Measurements from ENCODE around the gene BCL2. TPM values are rescaled to one million over a fixed set of nuclear protein-coding genes. Genes with fewer than 3 reads are reported as not detected.

BCL2 gene
- total RNA-seq, 2 experiments from 2014 or later: 1.4 to 2.5 TPM

DNA sequence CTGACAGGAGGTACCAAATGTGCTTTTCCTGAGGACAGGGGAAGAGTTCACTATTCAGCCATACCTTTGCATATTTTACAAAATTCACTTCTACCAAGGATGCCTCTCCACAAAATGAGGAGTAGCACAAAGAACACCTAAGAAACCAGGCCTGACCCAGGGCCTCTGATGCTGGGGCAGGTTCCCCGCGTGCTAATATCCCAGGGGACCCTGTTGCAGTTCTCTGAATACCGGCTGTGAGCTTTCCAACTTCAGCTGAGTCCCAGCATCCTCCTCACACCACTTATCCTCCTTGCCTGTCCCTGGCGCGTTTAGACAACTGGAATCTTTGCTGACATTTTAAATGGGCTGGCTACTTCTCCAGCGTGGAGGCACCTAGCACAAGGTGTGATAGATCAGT lies 142.3 kb downstream of the BCL2 start:
- Histone ChIP-seq H3K27ac (ENCODE audit: low read depth, low read length, poor library complexity, severe bottlenecking) (no peak overlapping the region), H4K20me1 (ENCODE audit: insufficient read depth, low read length) (no peaks in the 10 kb centered on the region), H2AFZ (ENCODE audit: low read length) (no peak overlapping the region), H3K79me2 (ENCODE audit: insufficient read depth, low read depth, low read length) (no peaks in the 10 kb centered on the region), H3K9me3 (ENCODE audit: low read length) (no peaks in the 10 kb centered on the region), H3K4me1 (ENCODE audit: insufficient read depth, low read length, poor library complexity, severe bottlenecking) (no peaks in the 10 kb centered on the region), H3K9me2 (ENCODE audit: insufficient read depth, low read length) (no peaks in the 10 kb centered on the region), H3K4me3 (ENCODE audit: low read depth, low read length, poor library complexity, severe bottlenecking) (no peak overlapping the region), H3K36me3 (ENCODE audit: insufficient read depth, low read length) (no peaks in the 10 kb centered on the region), H3K4me2 (ENCODE audit: low read length) (no peak overlapping the region)
- CTCF ChIA-PET (ENCODE audit: unreplicated experiment): no interaction called here
- TF ChIP-seq EZH2phosphoT487 (IDR thresholded peaks at IDR 0.05; ENCODE audit: borderline replicate concordance, low read depth, low read length): no peak
- TF ChIP-seq CTCF (conservative IDR thresholded peaks at IDR 0.05; ENCODE audit: low read length): no peak
- BruUV-seq (replicated peaks): no TSS peak
- intact Hi-C loops (cut with micrococcal nuclease; ENCODE audit: unreplicated experiment): no loop called here
- POLR2A ChIA-PET: no interaction called here
- no peak for DNase-seq (ENCODE audit: low spot score)

DNA sequence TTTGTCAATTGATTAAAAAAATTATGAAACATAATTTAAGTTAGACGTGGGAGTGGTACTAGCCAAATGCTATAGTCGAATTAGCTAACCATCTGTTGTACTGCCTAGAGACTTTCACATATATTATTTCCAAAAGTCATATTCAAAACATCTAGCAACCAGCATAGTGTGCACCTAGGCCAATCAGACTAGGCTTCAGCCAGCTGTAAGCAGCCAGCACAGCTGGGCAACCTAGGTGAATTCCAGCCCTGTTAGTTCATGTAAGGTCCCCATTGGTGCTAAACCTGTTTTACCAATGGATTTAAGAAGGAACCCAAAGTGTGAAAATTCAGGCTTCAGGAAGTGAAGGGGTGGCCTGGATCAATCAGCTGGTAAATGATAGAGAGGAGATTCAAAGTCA lies 144.3 kb downstream of the BCL2 start:
- H3K79me2 ChIP-seq (ENCODE audit: insufficient read depth, low read depth, low read length): no peaks in the 10 kb centered on the region
- no peak overlapping the region for H2AFZ ChIP-seq (ENCODE audit: low read length)
- CTCF ChIA-PET (ENCODE audit: unreplicated experiment): no interaction called here
- H3K27ac ChIP-seq (ENCODE audit: low read depth, low read length, poor library complexity, severe bottlenecking): no peak overlapping the region
- TF ChIP-seq EZH2phosphoT487 (IDR thresholded peaks at IDR 0.05; ENCODE audit: borderline replicate concordance, low read depth, low read length) (no peak), CTCF (conservative IDR thresholded peaks at IDR 0.05; ENCODE audit: low read length) (no peak)
- H3K9me2 ChIP-seq (ENCODE audit: insufficient read depth, low read length): no peaks in the 10 kb centered on the region
- H3K4me2 ChIP-seq (ENCODE audit: low read length): no peak overlapping the region
- intact Hi-C loops (cut with micrococcal nuclease; ENCODE audit: unreplicated experiment): no loop called here
- no peaks in the 10 kb centered on the region for H3K4me1 ChIP-seq (ENCODE audit: insufficient read depth, low read length, poor library complexity, severe bottlenecking)
- no peaks in the 10 kb centered on the region for H4K20me1 ChIP-seq (ENCODE audit: insufficient read depth, low read length)
- DNase-seq (ENCODE audit: low spot score): no peak
- no TSS peak for BruUV-seq (replicated peaks)
- no peak overlapping the region for H3K4me3 ChIP-seq (ENCODE audit: low read depth, low read length, poor library complexity, severe bottlenecking)
- H3K36me3 ChIP-seq (ENCODE audit: insufficient read depth, low read length): no peaks in the 10 kb centered on the region
- POLR2A ChIA-PET: no interaction called here
- no peaks in the 10 kb centered on the region for H3K9me3 ChIP-seq (ENCODE audit: low read length)

DNA sequence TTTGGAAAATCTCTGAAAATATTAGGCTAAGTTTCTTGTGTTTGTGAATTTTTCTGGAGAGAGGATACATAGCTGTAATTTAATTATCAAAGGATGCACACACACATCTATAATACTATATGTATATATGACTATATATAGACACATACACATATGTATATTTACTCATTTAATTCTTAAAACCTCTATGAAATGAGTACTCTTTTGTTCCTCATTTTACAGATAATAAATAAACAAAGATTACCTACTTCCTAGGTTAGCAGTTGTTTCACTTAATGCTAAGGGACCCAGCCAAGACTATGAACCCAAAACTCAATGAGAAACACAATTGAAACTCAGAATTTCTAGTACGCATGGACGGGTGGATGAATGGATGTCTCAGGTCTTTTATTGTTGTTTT lies 145.6 kb downstream of the BCL2 start:
- no peak for TF ChIP-seq EZH2phosphoT487 (IDR thresholded peaks at IDR 0.05; ENCODE audit: borderline replicate concordance, low read depth, low read length)
- TF ChIP-seq CTCF (conservative IDR thresholded peaks at IDR 0.05; ENCODE audit: low read length): no peak
- Histone ChIP-seq H3K4me3 (ENCODE audit: low read depth, low read length, poor library complexity, severe bottlenecking) (no peak overlapping the region), H2AFZ (ENCODE audit: low read length) (no peak overlapping the region), H3K4me1 (ENCODE audit: insufficient read depth, low read length, poor library complexity, severe bottlenecking) (no peaks in the 10 kb centered on the region), H3K9me2 (ENCODE audit: insufficient read depth, low read length) (no peaks in the 10 kb centered on the region), H3K36me3 (ENCODE audit: insufficient read depth, low read length) (no peaks in the 10 kb centered on the region), H3K79me2 (ENCODE audit: insufficient read depth, low read depth, low read length) (no peaks in the 10 kb centered on the region), H3K27ac (ENCODE audit: low read depth, low read length, poor library complexity, severe bottlenecking) (no peak overlapping the region), H3K4me2 (ENCODE audit: low read length) (no peak overlapping the region), H3K9me3 (ENCODE audit: low read length) (no peaks in the 10 kb centered on the region), H4K20me1 (ENCODE audit: insufficient read depth, low read length) (no peaks in the 10 kb centered on the region)
- no peak for DNase-seq (ENCODE audit: low spot score)
- ChIA-PET POLR2A (no interaction called here), CTCF (ENCODE audit: unreplicated experiment) (no interaction called here)
- intact Hi-C loops (cut with micrococcal nuclease; ENCODE audit: unreplicated experiment): no loop called here
- BruUV-seq (replicated peaks): no TSS peak
